ENCODE measurements around the gene MARCHF2.

MARCHF2 gene

GRCh38 chr19:8446061-8446709, 33.1 kb downstream of the MARCHF2 start:
- in situ Hi-C loops (cut with MboI; ENCODE audit: low pct_unique_long_range_greater_than_20kb, low sequenced_read_pairs), result no loop called here
- no peak for DNase-seq

- in situ Hi-C loops (cut with MboI; ENCODE audit: low pct_unique_long_range_greater_than_20kb, low sequenced_read_pairs), result no loop called here
- DNase-seq, result no peak
These were observed 36.7 kb downstream of the MARCHF2 start for GRCh38 chr19:8449830-8450229.

- in situ Hi-C loops (cut with MboI; ENCODE audit: low pct_unique_long_range_greater_than_20kb, low sequenced_read_pairs), result no loop called here
- no peak for DNase-seq
These were observed 38.3 kb downstream of the MARCHF2 start for GRCh38 chr19:8451377-8451776.

GRCh38 chr19:8451885-8452284, 38.8 kb downstream of the MARCHF2 start:
- no peak for DNase-seq
- in situ Hi-C loops (cut with MboI; ENCODE audit: low pct_unique_long_range_greater_than_20kb, low sequenced_read_pairs), result no loop called here

GRCh38 chr19:8452446-8453123, 39.5 kb downstream of the MARCHF2 start:
- DNase-seq, result no peak
- in situ Hi-C loops (cut with MboI; ENCODE audit: low pct_unique_long_range_greater_than_20kb, low sequenced_read_pairs), result no loop called here

- DNase-seq, result no peak
- in situ Hi-C loops (cut with MboI; ENCODE audit: low pct_unique_long_range_greater_than_20kb, low sequenced_read_pairs), result no loop called here
These were observed 40.5 kb downstream of the MARCHF2 start for GRCh38 chr19:8453616-8454015.

GRCh38 chr19:8454218-8454617, 41.1 kb downstream of the MARCHF2 start:
- no peak for DNase-seq
- in situ Hi-C loops (cut with MboI; ENCODE audit: low pct_unique_long_range_greater_than_20kb, low sequenced_read_pairs), result no loop called here

GRCh38 chr19:8455018-8455417, 41.9 kb downstream of the MARCHF2 start:
- in situ Hi-C loops (cut with MboI; ENCODE audit: low pct_unique_long_range_greater_than_20kb, low sequenced_read_pairs), result no loop called here
- no peak for DNase-seq

GRCh38 chr19:8456064-8456463, 43.0 kb downstream of the MARCHF2 start:
- no peak for DNase-seq
- in situ Hi-C loops (cut with MboI; ENCODE audit: low pct_unique_long_range_greater_than_20kb, low sequenced_read_pairs), result no loop called here

- DNase-seq, result no peak
- in situ Hi-C loops (cut with MboI; ENCODE audit: low pct_unique_long_range_greater_than_20kb, low sequenced_read_pairs), result no loop called here
These were observed 44.1 kb downstream of the MARCHF2 start for GRCh38 chr19:8457209-8457608.

GRCh38 chr19:8457827-8458226, 44.7 kb downstream of the MARCHF2 start:
- DNase-seq, result no peak
- in situ Hi-C loops (cut with MboI; ENCODE audit: low pct_unique_long_range_greater_than_20kb, low sequenced_read_pairs), result no loop called here

- no peak for DNase-seq
- in situ Hi-C loops (cut with MboI; ENCODE audit: low pct_unique_long_range_greater_than_20kb, low sequenced_read_pairs), result no loop called here
These were observed 45.3 kb downstream of the MARCHF2 start for GRCh38 chr19:8458380-8458779.

- DNase-seq, result no peak
- in situ Hi-C loops (cut with MboI; ENCODE audit: low pct_unique_long_range_greater_than_20kb, low sequenced_read_pairs), result no loop called here
These were observed 46.0 kb downstream of the MARCHF2 start for GRCh38 chr19:8459095-8459494.

GRCh38 chr19:8459520-8460270, 46.6 kb downstream of the MARCHF2 start:
- in situ Hi-C loops (cut with MboI; ENCODE audit: low pct_unique_long_range_greater_than_20kb, low sequenced_read_pairs), result no loop called here
- DNase-seq, result no peak

- in situ Hi-C loops (cut with MboI; ENCODE audit: low pct_unique_long_range_greater_than_20kb, low sequenced_read_pairs), result no loop called here
- no peak for DNase-seq
These were observed 47.6 kb downstream of the MARCHF2 start for GRCh38 chr19:8460516-8461298.

GRCh38 chr19:8461376-8461775, 48.3 kb downstream of the MARCHF2 start:
- in situ Hi-C loops (cut with MboI; ENCODE audit: low pct_unique_long_range_greater_than_20kb, low sequenced_read_pairs), result no loop called here
- no peak for DNase-seq

- in situ Hi-C loops (cut with MboI; ENCODE audit: low pct_unique_long_range_greater_than_20kb, low sequenced_read_pairs), result no loop called here
- no peak for DNase-seq
These were observed 48.8 kb downstream of the MARCHF2 start for GRCh38 chr19:8461891-8462290.

- no peak for DNase-seq
- in situ Hi-C loops (cut with MboI; ENCODE audit: low pct_unique_long_range_greater_than_20kb, low sequenced_read_pairs), result no loop called here
These were observed 49.5 kb downstream of the MARCHF2 start for GRCh38 chr19:8462571-8462970.

- in situ Hi-C loops (cut with MboI; ENCODE audit: low pct_unique_long_range_greater_than_20kb, low sequenced_read_pairs), result no loop called here
- DNase-seq, result no peak
These were observed 50.3 kb downstream of the MARCHF2 start for GRCh38 chr19:8463365-8463764.

GRCh38 chr19:8466018-8466417, 52.9 kb downstream of the MARCHF2 start:
- no peak for DNase-seq
- in situ Hi-C loops (cut with MboI; ENCODE audit: low pct_unique_long_range_greater_than_20kb, low sequenced_read_pairs), result no loop called here
